Activated CD8-positive, alpha-beta T cell treated with anti-CD3 and anti-CD28 coated beads, Interleukin-2, amount 10 ng/mL, durations not matched to agents 7 days and 5 days (primary cell): ENCODE data around the gene TSC22D3. TPM values are rescaled to one million over a fixed set of nuclear protein-coding genes. Genes with fewer than 3 reads are reported as not detected.
"Not testable (repeated sequence)": the region's sequence is repeated elsewhere in the genome, so short reads cannot be mapped to it uniquely, and the experiment has no call there.

Source experiments
- ATAC-seq: fragments of 150-1000 bp; cut with Tn5 transposase; one replicate; pipeline ENCODE4 v1.10.0; 2021; ENCODE audit warnings: moderate library complexity
- CTCF ChIA-PET: fragments of 350-600 bp; sonication (Branson Sonifier 250); formaldehyde crosslinking; loops from one replicate; lab custom pipeline; 2021; ENCODE audit warnings: antibody characterized with exemption; lab: Charles Lee
- POLR2A ChIA-PET: fragments of 350-600 bp; sonication (Branson Sonifier 250); formaldehyde crosslinking; loops from one replicate; lab custom pipeline; 2021; ENCODE audit warnings: antibody characterized with exemption; lab: Charles Lee
- DNase-seq: peaks from one replicate; pipeline ENCODE4 v3.0.0-alpha.2; 2020
- H3K27ac Mint-ChIP-seq: one replicate; pipeline ENCODE4 v1.8.0; 2021; ENCODE audit warnings: mild to moderate bottlenecking, mixed read lengths
- H3K27me3 Mint-ChIP-seq: one replicate; pipeline ENCODE4 v1.8.0; 2021; ENCODE audit warnings: low read depth, mixed read lengths
- H3K36me3 Mint-ChIP-seq: one replicate; pipeline ENCODE4 v1.8.0; 2021; ENCODE audit warnings: low read depth, mixed read lengths
- H3K4me1 Mint-ChIP-seq: one replicate; pipeline ENCODE4 v1.8.0; 2021; ENCODE audit warnings: low read depth, mixed read lengths
- H3K4me3 Mint-ChIP-seq: one replicate; pipeline ENCODE4 v1.8.0; 2021; ENCODE audit warnings: mild to moderate bottlenecking, mixed read lengths
- H3K9me3 Mint-ChIP-seq: one replicate; pipeline ENCODE4 v1.8.0; 2022; ENCODE audit warnings: mixed read lengths; ENCODE audit not compliant: insufficient read depth
- total RNA-seq, 2 experiments: library from RNA; stranded (reverse); gene quantifications; one replicate each; pipeline ENCODE4 v1.2.3, GENCODE V29; 2021

Gene TSC22D3
- total RNA-seq, 2 experiments from 2014 or later: 54.8 TPM

DNA sequence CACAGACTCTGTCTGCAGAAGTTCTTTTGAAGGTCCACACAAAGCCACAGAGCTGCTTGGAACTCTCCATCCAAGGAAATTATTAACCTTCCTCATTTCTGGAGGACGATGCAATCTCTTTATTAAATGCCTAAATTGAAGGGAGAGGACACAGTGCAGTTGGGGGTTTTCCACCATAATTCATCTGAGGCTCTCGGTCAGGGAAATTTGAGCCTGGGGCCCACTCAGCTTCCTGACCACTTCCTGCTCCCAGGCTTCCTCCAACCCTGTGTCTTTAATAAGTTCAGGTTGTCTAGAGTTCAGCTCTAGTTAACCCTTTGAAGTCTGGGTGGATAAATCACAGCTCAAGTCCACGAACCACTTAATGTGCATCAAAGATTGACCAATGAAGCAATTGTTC is 88.8 kb downstream of the TSC22D3 start:
- no peak for ATAC-seq
- CTCF ChIA-PET: interaction anchor here (0.8 to 1.2 kb wide), 2 partner anchors 29 to 30 kb away, joined by 3 read pairs; no protein-coding TSS in a partner anchor

GRCh38 chrX:107686026-107686425 is 89.6 kb downstream of the TSC22D3 start:
- H3K9me3 Mint-ChIP-seq: no peaks in the 10 kb centered on the region
- H3K36me3 Mint-ChIP-seq: no peaks in the 10 kb centered on the region
- ChIA-PET CTCF (interaction anchor here (0.8 to 1.2 kb wide), 2 partner anchors 29 to 31 kb away, joined by 3 read pairs; no protein-coding TSS in a partner anchor), POLR2A (interaction anchor here (1.0 kb wide), 1 partner anchor 31 kb away, joined by 6 read pairs; no protein-coding TSS in a partner anchor)
- H3K27ac Mint-ChIP-seq: no peak overlapping the region
- no peak for ATAC-seq
- no peaks in the 10 kb centered on the region for H3K27me3 Mint-ChIP-seq
- H3K4me3 Mint-ChIP-seq: no peak overlapping the region
- peaks cover 50% of the 10 kb centered on the region for H3K4me1 Mint-ChIP-seq
- no peak for DNase-seq

More for the DNA sequence above, 88.8 kb downstream of the TSC22D3 start:
- DNase-seq: no peak
- POLR2A ChIA-PET: interaction anchor here (1.0 kb wide), 1 partner anchor 30 kb away, joined by 6 read pairs; no protein-coding TSS in a partner anchor
- Mint-ChIP-seq H3K4me3 (no peak overlapping the region), H3K27me3 (no peaks in the 10 kb centered on the region), H3K36me3 (no peaks in the 10 kb centered on the region), H3K4me1 (peaks cover 50% of the 10 kb centered on the region), H3K9me3 (no peaks in the 10 kb centered on the region), H3K27ac (no peak overlapping the region)

GRCh38 chrX:107685586-107685985 is 90.0 kb downstream of the TSC22D3 start:
- not testable (repeated sequence) for ATAC-seq, H3K36me3 Mint-ChIP-seq, H3K4me3 Mint-ChIP-seq, DNase-seq, H3K9me3 Mint-ChIP-seq, H3K27ac Mint-ChIP-seq, H3K27me3 Mint-ChIP-seq
- CTCF ChIA-PET: interaction anchor here (0.9 to 1.2 kb wide), 3 partner anchors 12 to 32 kb away, joined by 3 to 4 read pairs (median 3); no protein-coding TSS in a partner anchor
- POLR2A ChIA-PET: interaction anchor here (0.9 to 1.9 kb wide), 2 partner anchors 20 to 31 kb away, joined by 3 to 13 read pairs; no protein-coding TSS in a partner anchor
- H3K4me1 Mint-ChIP-seq: peaks cover 50% of the 10 kb centered on the region

DNA sequence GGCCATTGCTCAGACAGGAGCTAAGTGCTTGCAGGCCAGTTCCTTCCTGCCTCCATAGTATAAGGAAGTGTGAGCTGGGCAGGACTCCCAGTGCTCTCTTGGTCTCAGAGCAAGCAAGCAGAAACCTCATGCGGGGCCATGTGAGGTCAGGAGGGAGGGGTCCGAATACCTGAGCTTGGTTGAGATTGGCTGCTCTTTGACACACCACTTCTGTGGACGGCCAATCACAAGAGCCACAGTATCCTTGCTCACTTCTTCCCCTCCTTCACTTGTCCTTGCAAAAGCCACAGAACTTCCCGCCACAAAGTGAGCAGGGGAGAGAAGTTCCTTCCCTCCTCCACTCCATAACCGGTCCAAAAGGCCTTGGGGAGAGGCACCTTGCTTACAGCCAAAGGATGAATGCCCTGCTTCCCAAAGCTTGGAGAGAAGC is 90.6 kb downstream of the TSC22D3 start:
- Mint-ChIP-seq H3K9me3 (no peaks in the 10 kb centered on the region), H3K36me3 (no peaks in the 10 kb centered on the region), H3K27me3 (no peaks in the 10 kb centered on the region), H3K4me3 (no peak overlapping the region), H3K4me1 (peaks cover 55% of the 10 kb centered on the region), H3K27ac (peak overlapping the region; percentile 55)
- ChIA-PET POLR2A (interaction anchor here (0.9 to 1.9 kb wide), 3 partner anchors 10 to 32 kb away, joined by 3 to 13 read pairs (median 4); no protein-coding TSS in a partner anchor), CTCF (interaction anchor here (0.9 to 1.2 kb wide), 2 partner anchors 11 to 26 kb away, joined by 3 to 4 read pairs; no protein-coding TSS in a partner anchor)
- DNase-seq: peak; percentile 49
- ATAC-seq: peak; percentile 70

DNA sequence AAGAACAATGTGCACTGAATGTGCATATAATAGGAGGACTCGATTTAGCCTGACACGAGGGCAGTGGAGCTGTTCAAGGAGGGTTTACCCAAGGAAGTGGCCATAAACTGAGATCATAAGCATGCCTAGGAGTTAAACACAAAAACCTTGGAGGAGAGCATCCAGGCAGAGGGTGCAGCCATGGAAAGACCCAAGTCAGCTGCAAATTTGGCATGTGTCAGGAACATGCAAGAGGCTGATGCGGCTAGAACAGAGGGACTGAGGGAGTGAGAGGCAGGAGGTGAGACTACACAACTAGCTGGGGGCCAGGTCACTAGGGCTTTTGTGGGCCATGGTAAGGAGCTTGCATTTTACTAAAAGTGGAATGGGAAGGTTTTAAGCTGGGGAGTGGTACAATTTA is 91.7 kb downstream of the TSC22D3 start:
- POLR2A ChIA-PET: interaction anchor here (1.9 kb wide), 1 partner anchor 33 kb away, joined by 13 read pairs; no protein-coding TSS in a partner anchor
- no peaks in the 10 kb centered on the region for H3K36me3 Mint-ChIP-seq
- ATAC-seq: no peak
- no peak for DNase-seq
- H3K9me3 Mint-ChIP-seq: no peaks in the 10 kb centered on the region
- H3K4me1 Mint-ChIP-seq: peaks cover 65% of the 10 kb centered on the region
- H3K4me3 Mint-ChIP-seq: no peak overlapping the region
- H3K27ac Mint-ChIP-seq: peak overlapping the region; percentile 72
- no peaks in the 10 kb centered on the region for H3K27me3 Mint-ChIP-seq
- CTCF ChIA-PET: interaction anchor here (1.1 kb wide), 1 partner anchor 11 kb away, joined by 4 read pairs; no protein-coding TSS in a partner anchor

DNA sequence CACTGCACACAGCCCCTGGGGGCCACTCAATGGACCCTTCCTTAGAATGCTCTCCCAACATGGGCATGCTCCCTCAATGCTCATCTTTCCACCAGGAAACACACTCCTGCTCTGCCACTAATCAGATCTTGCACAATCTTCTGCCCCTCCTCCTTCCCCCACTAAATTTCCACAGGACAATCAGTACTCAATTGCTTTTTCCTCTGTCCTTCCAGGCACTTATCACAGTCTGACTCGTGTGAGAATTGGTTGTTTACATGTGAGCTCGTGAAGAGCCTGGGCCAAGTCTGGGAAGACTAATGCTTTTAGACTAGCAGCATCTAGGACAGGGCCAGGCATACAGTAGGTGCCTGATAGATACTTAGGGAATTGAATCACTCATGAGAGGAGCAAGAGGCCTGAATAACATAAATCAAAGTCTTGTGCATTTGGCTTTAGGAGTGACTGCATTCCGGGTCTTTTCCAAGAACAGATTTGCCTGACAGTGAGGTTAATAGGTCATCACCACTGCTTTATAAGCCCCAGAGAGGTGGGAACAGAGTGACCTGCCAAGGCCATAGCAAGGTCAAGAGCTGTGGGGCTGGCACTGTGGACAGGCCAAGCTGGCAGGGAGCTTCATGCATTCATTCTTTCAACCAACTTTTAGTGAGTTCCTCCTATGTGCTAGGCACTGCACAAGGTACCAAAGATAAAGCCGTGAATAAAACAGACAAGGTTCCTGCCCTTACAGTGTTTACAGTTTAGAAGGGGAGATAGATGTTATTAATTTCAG is 92.3 kb downstream of the TSC22D3 start:
- DNase-seq (no peak), ATAC-seq (no peak)
- H3K36me3 Mint-ChIP-seq: no peaks in the 10 kb centered on the region
- H3K4me1 Mint-ChIP-seq: peaks cover 71% of the 10 kb centered on the region
- H3K27ac Mint-ChIP-seq: no peak overlapping the region
- no peak overlapping the region for H3K4me3 Mint-ChIP-seq
- no peaks in the 10 kb centered on the region for H3K9me3 Mint-ChIP-seq
- no peaks in the 10 kb centered on the region for H3K27me3 Mint-ChIP-seq
- CTCF ChIA-PET: interaction anchor here (1.1 kb wide), 1 partner anchor 10 kb away, joined by 4 read pairs; no protein-coding TSS in a partner anchor
- POLR2A ChIA-PET: no interaction called here

- no peak overlapping the region for H3K27ac Mint-ChIP-seq
- no peaks in the 10 kb centered on the region for H3K36me3 Mint-ChIP-seq
- no peak overlapping the region for H3K4me3 Mint-ChIP-seq
- ATAC-seq (no peak), DNase-seq (no peak)
- H3K4me1 Mint-ChIP-seq: peaks cover 79% of the 10 kb centered on the region
- no peaks in the 10 kb centered on the region for H3K27me3 Mint-ChIP-seq
- ChIA-PET POLR2A (interaction anchor here (1.0 kb wide), 1 partner anchor 29 kb away, joined by 4 read pairs; no protein-coding TSS in a partner anchor), CTCF (no interaction called here)
- H3K9me3 Mint-ChIP-seq: no peaks in the 10 kb centered on the region
Observed at GRCh38 chrX:107682256-107682655, 93.3 kb downstream of the TSC22D3 start.

GRCh38 chrX:107678957-107679740 is 96.4 kb downstream of the TSC22D3 start:
- Mint-ChIP-seq H3K27ac (peak overlapping the region; percentile 67), H3K36me3 (no peaks in the 10 kb centered on the region), H3K4me1 (peaks cover 72% of the 10 kb centered on the region), H3K27me3 (no peaks in the 10 kb centered on the region), H3K9me3 (no peaks in the 10 kb centered on the region), H3K4me3 (peak overlapping the region; percentile 5)
- ATAC-seq (peak; percentile 42), DNase-seq (peak; percentile 83)
- ChIA-PET CTCF (interaction anchor here (1.3 to 8.1 kb wide), 5 partner anchors 19 to 98 kb away, joined by 3 to 308 read pairs (median 6); partner anchors contain the start of gene NCBP2L), POLR2A (interaction anchor here (0.5 to 10.2 kb wide), 2 partner anchors 35 to 95 kb away, joined by 3 to 292 read pairs; no protein-coding TSS in a partner anchor)

- Mint-ChIP-seq H3K4me1 (peaks cover 70% of the 10 kb centered on the region), H3K27me3 (no peaks in the 10 kb centered on the region), H3K4me3 (no peak overlapping the region), H3K36me3 (no peaks in the 10 kb centered on the region), H3K9me3 (no peaks in the 10 kb centered on the region), H3K27ac (peak overlapping the region; percentile 36)
- DNase-seq: no peak
- ATAC-seq: no peak
- POLR2A ChIA-PET: interaction anchor here (1.3 to 10.2 kb wide), 2 partner anchors 37 to 49 kb away, joined by 5 to 292 read pairs; partner anchors contain the start of gene PRPS1
- CTCF ChIA-PET: interaction anchor here (0.9 to 8.1 kb wide), 7 partner anchors 18 to 99 kb away, joined by 3 to 308 read pairs (median 3); partner anchors contain the start of genes NCBP2L and PRPS1
Observed at GRCh38 chrX:107677909-107678308, 97.7 kb downstream of the TSC22D3 start.

- Mint-ChIP-seq H3K27ac (peak overlapping the region; percentile 85), H3K4me1 (peaks cover 70% of the 10 kb centered on the region), H3K4me3 (peak overlapping the region; percentile 80), H3K36me3 (no peaks in the 10 kb centered on the region), H3K9me3 (no peaks in the 10 kb centered on the region), H3K27me3 (no peaks in the 10 kb centered on the region)
- no peak for DNase-seq
- ATAC-seq: no peak
- POLR2A ChIA-PET: interaction anchor here (1.3 to 10.2 kb wide), 2 partner anchors 37 to 49 kb away, joined by 5 to 292 read pairs; partner anchors contain the start of gene PRPS1
- CTCF ChIA-PET: interaction anchor here (0.9 to 8.1 kb wide), 6 partner anchors 18 to 100 kb away, joined by 3 to 308 read pairs (median 4); partner anchors contain the start of genes NCBP2L and PRPS1
Observed at GRCh38 chrX:107677501-107677901, 98.1 kb downstream of the TSC22D3 start.
